ENCODE measurements around the gene GINS2.

GINS2 gene

GRCh38 chr16:85638695-85639409 is 49.9 kb downstream of the GINS2 start:
- DNase-seq, result no peak

GRCh38 chr16:85637808-85638647 is 50.7 kb downstream of the GINS2 start:
- peak; percentile 48 to 79 for DNase-seq

GRCh38 chr16:85637061-85637807 is 51.5 kb downstream of the GINS2 start:
- no peak for DNase-seq

GRCh38 chr16:85636234-85636812 is 52.4 kb downstream of the GINS2 start:
- no peak for DNase-seq

- no peak for DNase-seq
Observed at GRCh38 chr16:85635545-85636140, 53.1 kb downstream of the GINS2 start.

GRCh38 chr16:85634747-85635544 is 53.8 kb downstream of the GINS2 start:
- DNase-seq, result peak in 1 of 2 experiments; percentile 49

GRCh38 chr16:85633888-85634287 is 54.9 kb downstream of the GINS2 start:
- DNase-seq, result no peak

GRCh38 chr16:85633438-85633743 is 55.4 kb downstream of the GINS2 start:
- no peak for DNase-seq

- no peak for DNase-seq
Observed at GRCh38 chr16:85632709-85633437, 55.9 kb downstream of the GINS2 start.

GRCh38 chr16:85631802-85632393 is 56.9 kb downstream of the GINS2 start:
- DNase-seq, result no peak

GRCh38 chr16:85631230-85631629 is 57.5 kb downstream of the GINS2 start:
- no peak for DNase-seq

GRCh38 chr16:85629853-85630252 is 58.9 kb downstream of the GINS2 start:
- no peak for DNase-seq

GRCh38 chr16:85629326-85629725 is 59.4 kb downstream of the GINS2 start:
- DNase-seq, result no peak

- DNase-seq, result no peak
Observed at GRCh38 chr16:85628645-85629044, 60.1 kb downstream of the GINS2 start.

GRCh38 chr16:85628265-85628556 is 60.5 kb downstream of the GINS2 start:
- no peak for DNase-seq

- DNase-seq, result no peak
Observed at GRCh38 chr16:85627526-85628264, 61.1 kb downstream of the GINS2 start.

- DNase-seq, result no peak
Observed at GRCh38 chr16:85627089-85627488, 61.7 kb downstream of the GINS2 start.
